Activated naive CD8-positive, alpha-beta T cell treated with anti-CD3 and anti-CD28 coated beads, Interleukin-2, amount 10 ng/mL, durations not matched to agents 7 days and 5 days (primary cell): ENCODE measurements around the gene RAB27B. TPM values are rescaled to one million over a fixed set of nuclear protein-coding genes. Genes with fewer than 3 reads are reported as not detected.

ENCODE experiments used
- ATAC-seq: fragments of 150-1000 bp; cut with Tn5 transposase; one replicate; pipeline ENCODE4 v1.10.0; 2021; ENCODE audit warnings: low read depth, moderate library complexity
- POLR2A ChIA-PET: fragments of 350-600 bp; sonication (Branson Sonifier 250); formaldehyde crosslinking; loops from one replicate; lab custom pipeline; 2021; ENCODE audit warnings: antibody characterized with exemption; lab: Charles Lee
- DNase-seq: peaks from one replicate; pipeline ENCODE4 v3.0.0; 2021
- H3K27ac Mint-ChIP-seq: one replicate; pipeline ENCODE4 v1.8.0; 2022; ENCODE audit warnings: mild to moderate bottlenecking, mixed read lengths
- H3K27me3 Mint-ChIP-seq: one replicate; pipeline ENCODE4 v1.8.0; 2022; ENCODE audit warnings: mild to moderate bottlenecking, moderate library complexity, mixed read lengths
- H3K36me3 Mint-ChIP-seq: one replicate; pipeline ENCODE4 v1.8.0; 2021; ENCODE audit warnings: mild to moderate bottlenecking, mixed read lengths
- H3K4me1 Mint-ChIP-seq: one replicate; pipeline ENCODE4 v1.8.0; 2021; ENCODE audit warnings: mixed read lengths
- H3K4me3 Mint-ChIP-seq: one replicate; pipeline ENCODE4 v1.8.0; 2022; ENCODE audit warnings: mild to moderate bottlenecking, moderate library complexity, mixed read lengths
- H3K9me3 Mint-ChIP-seq: one replicate; pipeline ENCODE4 v1.8.0; 2021; ENCODE audit warnings: mixed read lengths
- total RNA-seq, 2 experiments: library from RNA; stranded (reverse); gene quantifications; one replicate each; pipeline ENCODE4 v1.2.3, GENCODE V29; 2021

RAB27B gene
- total RNA-seq, 2 experiments from 2014 or later, result 1.4 to 1.7 TPM

DNA sequence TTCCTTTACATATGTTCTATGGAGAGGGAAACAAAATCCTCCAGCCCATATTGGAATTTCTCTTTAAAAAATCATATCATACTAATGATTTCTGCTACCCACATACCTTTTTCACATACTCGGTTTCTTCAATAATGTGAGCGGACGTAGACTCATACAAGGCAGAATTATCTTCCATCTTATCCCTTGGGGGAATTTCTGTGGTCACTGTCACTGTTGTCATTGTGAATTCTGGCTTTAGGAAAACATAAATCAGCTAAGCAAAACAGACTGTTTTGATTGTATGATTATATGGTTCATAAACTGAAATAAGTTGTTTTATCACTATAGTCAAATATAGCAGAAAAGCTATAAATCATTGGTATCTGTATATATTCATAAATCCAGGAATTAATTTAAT is 114.3 kb downstream of the RAB27B start:
- H3K36me3 Mint-ChIP-seq, result no peaks in the 10 kb centered on the region
- H3K4me1 Mint-ChIP-seq, result peaks cover 10% of the 10 kb centered on the region
- DNase-seq, result no peak
- H3K27me3 Mint-ChIP-seq, result no peaks in the 10 kb centered on the region
- no peak overlapping the region for H3K4me3 Mint-ChIP-seq
- no peaks in the 10 kb centered on the region for H3K9me3 Mint-ChIP-seq
- POLR2A ChIA-PET, result no interaction called here
- no peak overlapping the region for H3K27ac Mint-ChIP-seq
- ATAC-seq, result no peak

Other genes starting within 250 kb of the RAB27B start
- gene DYNAP, start 237.2 kb upstream of the RAB27B start, total RNA-seq, result not detected
- not detected for gene CCDC68, start 131.0 kb downstream of the RAB27B start, total RNA-seq